GM12801 (cell line): ENCODE data around the gene PDE7B.

ENCODE experiments used
- CTCF ChIP-seq: IDR thresholded peaks from one replicate; pipeline ENCODE4 v1.5.1; 2011; ENCODE audit warnings: control low read depth; ENCODE audit not compliant: insufficient read length; ENCODE audit errors: extremely low read depth

PDE7B gene

GRCh38 chr6:136033416-136033815 lies 181.9 kb downstream of the PDE7B start:
- no peak for TF ChIP-seq CTCF

GRCh38 chr6:136034422-136034821 lies 182.9 kb downstream of the PDE7B start:
- no peak for TF ChIP-seq CTCF

GRCh38 chr6:136035378-136036070 lies 184.0 kb downstream of the PDE7B start:
- no peak for TF ChIP-seq CTCF

GRCh38 chr6:136036071-136036380 lies 184.5 kb downstream of the PDE7B start:
- no peak for TF ChIP-seq CTCF

- TF ChIP-seq CTCF = no peak
These were observed 185.1 kb downstream of the PDE7B start for GRCh38 chr6:136036601-136037000.

- TF ChIP-seq CTCF = no peak
These were observed 185.9 kb downstream of the PDE7B start for GRCh38 chr6:136037242-136037875.

GRCh38 chr6:136037876-136038460 lies 186.5 kb downstream of the PDE7B start:
- TF ChIP-seq CTCF = no peak
